ENCODE results near the gene MATN1.

Gene MATN1

GRCh38 chr1:30737357-30738039 is 14.1 kb upstream of the MATN1 start:
- peak overlapping the region; percentile 88 to 99 for H3K27ac Mint-ChIP-seq

DNA sequence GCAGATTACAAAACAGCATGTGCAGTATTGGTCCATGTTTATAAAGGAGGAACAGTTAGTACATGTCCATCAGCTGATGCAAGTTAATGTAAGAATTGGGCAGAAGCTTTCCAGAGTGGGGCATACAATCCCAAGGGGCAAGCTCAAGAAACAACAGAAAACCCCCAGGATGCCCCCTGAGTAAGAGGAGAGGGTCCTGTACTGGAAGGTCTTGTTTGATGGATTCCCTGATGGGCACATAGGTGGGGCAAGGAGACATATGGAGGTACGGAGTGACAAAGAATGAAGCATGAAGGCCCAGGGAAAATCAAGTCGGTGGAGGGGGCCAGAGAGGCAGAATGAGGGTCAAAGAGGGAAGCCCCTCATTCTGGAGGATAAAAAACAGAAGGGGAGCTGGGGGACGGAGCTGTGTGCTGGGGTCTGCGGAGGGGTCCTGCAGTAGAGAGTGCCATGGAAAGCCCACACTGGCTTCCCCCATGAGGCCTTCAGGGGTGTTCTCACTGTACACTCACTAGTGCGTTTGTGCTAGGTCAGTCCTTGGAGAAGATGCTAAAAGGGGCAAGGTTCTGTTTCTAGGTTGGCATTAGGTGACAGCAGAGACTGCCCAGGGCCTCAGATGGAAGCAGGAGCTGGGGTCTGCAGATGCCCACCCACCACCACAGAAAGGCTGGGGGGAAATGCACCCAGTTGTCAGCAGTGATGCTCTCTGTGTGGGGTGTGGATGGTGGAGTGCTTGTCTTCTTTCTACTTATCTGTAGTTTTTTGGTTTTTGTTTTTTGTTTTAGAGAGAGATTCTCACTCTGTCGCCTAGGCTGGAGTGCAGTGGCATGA is 12.5 kb upstream of the MATN1 start:
- peak overlapping the region; percentile 60 to 99 for H3K27ac Mint-ChIP-seq
- H3K4me1 Mint-ChIP-seq (ENCODE audit: low read depth in 2 of 2): peaks cover 42 to 43% of the 10 kb centered on the region in 2 donors
- H3K36me3 Mint-ChIP-seq (ENCODE audit: insufficient read depth): peaks cover 95% of the 10 kb centered on the region
- H3K27me3 Mint-ChIP-seq: no peaks in the 10 kb centered on the region
- no peaks in the 10 kb centered on the region for H3K9me3 Mint-ChIP-seq
- peak overlapping the region in 1 of 2 donors; percentile 11 for H3K4me3 Mint-ChIP-seq
- ATAC-seq (replicated peaks) (no peak), DNase-seq (no peak)

More at GRCh38 chr1:30737357-30738039, 14.1 kb upstream of the MATN1 start:
- Mint-ChIP-seq H3K4me1 (ENCODE audit: low read depth in 2 of 2) (peaks cover 44 to 50% of the 10 kb centered on the region in 2 donors), H3K9me3 (no peaks in the 10 kb centered on the region), H3K36me3 (ENCODE audit: insufficient read depth) (peaks cover 99% of the 10 kb centered on the region), H3K27me3 (no peaks in the 10 kb centered on the region), H3K4me3 (peak overlapping the region; percentile 29 to 35)
- no peak for DNase-seq
- ATAC-seq (replicated peaks): no peak

DNA sequence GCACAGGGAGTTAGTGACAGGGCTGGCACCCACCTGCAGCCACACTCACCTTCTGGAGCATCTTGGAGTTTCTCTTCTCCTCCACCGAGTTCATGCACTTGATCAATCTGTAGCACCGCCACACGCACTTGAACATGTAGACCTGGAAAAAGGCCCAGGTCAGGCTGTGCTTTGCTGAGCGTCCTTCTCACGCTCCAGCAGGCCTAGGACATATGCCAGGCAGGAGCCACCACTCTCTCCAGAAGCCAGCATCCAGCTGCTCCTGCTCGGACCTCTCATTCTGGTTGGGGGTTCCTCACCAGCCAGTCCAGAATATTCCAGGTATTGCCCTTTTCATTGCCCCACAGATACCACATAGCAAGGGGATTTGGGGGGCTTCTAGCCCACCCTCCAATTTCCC is 11.7 kb upstream of the MATN1 start:
- Mint-ChIP-seq H3K27ac (peak overlapping the region; percentile 60 to 99), H3K4me1 (ENCODE audit: low read depth in 2 of 2) (peaks cover 36 to 42% of the 10 kb centered on the region in 2 donors), H3K27me3 (no peaks in the 10 kb centered on the region), H3K4me3 (no peak overlapping the region), H3K9me3 (no peaks in the 10 kb centered on the region), H3K36me3 (ENCODE audit: insufficient read depth) (peaks cover 95% of the 10 kb centered on the region)
- no peak for DNase-seq
- no peak for ATAC-seq (replicated peaks)

GRCh38 chr1:30734580-30734979 is 11.2 kb upstream of the MATN1 start:
- H3K4me1 Mint-ChIP-seq (ENCODE audit: low read depth in 2 of 2): peaks cover 35 to 43% of the 10 kb centered on the region in 2 donors
- DNase-seq (no peak), ATAC-seq (replicated peaks) (no peak)
- no peaks in the 10 kb centered on the region for H3K27me3 Mint-ChIP-seq
- H3K4me3 Mint-ChIP-seq: no peak overlapping the region
- H3K9me3 Mint-ChIP-seq: no peaks in the 10 kb centered on the region
- H3K27ac Mint-ChIP-seq: peak overlapping the region; percentile 60 to 99
- H3K36me3 Mint-ChIP-seq (ENCODE audit: insufficient read depth): peaks cover 94% of the 10 kb centered on the region

GRCh38 chr1:30734106-30734505 is 10.7 kb upstream of the MATN1 start:
- Mint-ChIP-seq H3K27ac (peak overlapping the region in 1 of 2 donors; percentile 99), H3K9me3 (no peaks in the 10 kb centered on the region)

DNA sequence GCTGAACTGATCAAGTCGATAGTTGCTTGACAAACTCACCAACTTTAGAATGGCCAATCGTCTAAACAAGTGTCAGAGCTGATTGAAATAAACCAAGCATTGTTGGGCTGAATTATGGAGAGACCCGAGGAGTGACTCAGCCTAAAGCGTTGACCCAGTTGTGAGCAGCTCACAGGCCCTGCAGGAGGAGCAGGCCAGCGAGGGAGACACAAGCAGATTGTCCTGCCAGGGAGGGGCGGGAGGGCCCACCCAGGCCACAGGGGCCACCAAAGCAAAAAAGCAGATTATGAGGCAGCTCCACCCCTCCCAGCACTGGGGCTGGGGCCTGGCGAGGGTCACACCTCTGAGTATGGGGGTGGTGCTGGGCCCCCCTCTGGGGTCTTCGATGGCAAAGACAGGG is 10.1 kb upstream of the MATN1 start:
- Mint-ChIP-seq H3K4me3 (no peak overlapping the region), H3K9me3 (no peaks in the 10 kb centered on the region), H3K27ac (peak overlapping the region in 1 of 2 donors; percentile 99), H3K4me1 (ENCODE audit: low read depth in 2 of 2) (peaks cover 32 to 39% of the 10 kb centered on the region in 2 donors), H3K36me3 (ENCODE audit: insufficient read depth) (peaks cover 94% of the 10 kb centered on the region), H3K27me3 (no peaks in the 10 kb centered on the region)
- DNase-seq: no peak
- ATAC-seq (replicated peaks): no peak

More at GRCh38 chr1:30734106-30734505, 10.7 kb upstream of the MATN1 start:
- Mint-ChIP-seq H3K4me1 (ENCODE audit: low read depth in 2 of 2) (peaks cover 36 to 42% of the 10 kb centered on the region in 2 donors), H3K4me3 (no peak overlapping the region), H3K27me3 (no peaks in the 10 kb centered on the region), H3K36me3 (ENCODE audit: insufficient read depth) (peaks cover 94% of the 10 kb centered on the region)
- ATAC-seq (replicated peaks) (no peak), DNase-seq (no peak)

DNA sequence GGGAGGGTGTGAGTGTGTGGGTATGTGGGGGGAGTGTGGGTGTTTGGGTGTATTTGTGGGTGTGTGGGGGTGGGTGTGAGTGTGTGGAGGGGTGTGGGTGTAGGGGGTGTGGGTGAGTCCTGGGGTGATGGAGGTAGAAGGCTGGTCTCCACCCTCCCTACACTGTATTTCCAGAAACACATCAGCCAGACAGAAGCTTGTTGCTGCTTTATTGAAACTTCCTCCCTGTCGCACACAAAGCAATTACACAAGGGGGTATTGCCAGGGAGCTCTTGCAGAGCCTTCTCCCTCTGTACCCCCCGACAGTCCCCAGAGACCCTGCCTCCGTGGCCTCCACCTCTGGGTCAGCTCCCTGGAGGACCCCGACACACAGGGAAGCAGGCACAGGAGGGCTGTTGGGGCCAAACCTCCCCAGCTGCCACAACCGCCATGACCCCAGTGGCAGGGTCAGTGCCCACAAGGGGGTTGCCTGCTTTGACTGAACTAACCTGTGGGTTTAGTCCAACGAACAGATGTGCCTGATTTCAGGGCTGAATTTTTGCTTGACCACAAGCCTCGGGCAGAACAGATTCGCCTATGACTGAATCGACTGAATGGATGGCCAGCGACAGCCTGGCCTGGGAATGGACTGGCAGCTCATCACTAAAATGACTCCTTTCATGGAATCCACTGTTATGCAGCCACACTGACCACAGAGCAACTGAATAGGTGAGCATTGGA is 9.1 kb upstream of the MATN1 start:
- no peaks in the 10 kb centered on the region for H3K27me3 Mint-ChIP-seq
- H3K4me1 Mint-ChIP-seq (ENCODE audit: low read depth in 2 of 2): peaks cover 34 to 36% of the 10 kb centered on the region in 2 donors

GRCh38 chr1:30731806-30732276 is 8.5 kb upstream of the MATN1 start:
- peak overlapping the region; percentile 22 to 93 for H3K27ac Mint-ChIP-seq
- peaks cover 32 to 34% of the 10 kb centered on the region in 2 donors for H3K4me1 Mint-ChIP-seq (ENCODE audit: low read depth in 2 of 2)
- DNase-seq (no peak), ATAC-seq (replicated peaks) (no peak)
- H3K4me3 Mint-ChIP-seq: peak overlapping the region in 1 of 2 donors; percentile 22
- H3K27me3 Mint-ChIP-seq: no peaks in the 10 kb centered on the region
- peaks cover 87% of the 10 kb centered on the region for H3K36me3 Mint-ChIP-seq (ENCODE audit: insufficient read depth)
- H3K9me3 Mint-ChIP-seq: no peaks in the 10 kb centered on the region

More for the DNA sequence above, 9.1 kb upstream of the MATN1 start:
- peak overlapping the region; percentile 22 to 93 for H3K27ac Mint-ChIP-seq
- H3K36me3 Mint-ChIP-seq (ENCODE audit: insufficient read depth): peaks cover 93% of the 10 kb centered on the region
- ATAC-seq (replicated peaks) (peak; percentile 77), DNase-seq (no peak)
- H3K9me3 Mint-ChIP-seq: no peaks in the 10 kb centered on the region
- no peak overlapping the region for H3K4me3 Mint-ChIP-seq

- Mint-ChIP-seq H3K9me3 (no peaks in the 10 kb centered on the region), H3K36me3 (ENCODE audit: insufficient read depth) (peaks cover 81% of the 10 kb centered on the region), H3K4me1 (ENCODE audit: low read depth in 2 of 2) (peaks cover 32 to 34% of the 10 kb centered on the region in 2 donors), H3K27ac (peak overlapping the region; percentile 22 to 93), H3K27me3 (no peaks in the 10 kb centered on the region), H3K4me3 (peak overlapping the region in 1 of 2 donors; percentile 23)
- no peak for DNase-seq
- ATAC-seq (replicated peaks): no peak
These were observed 7.9 kb upstream of the MATN1 start for GRCh38 chr1:30731109-30731805.

DNA sequence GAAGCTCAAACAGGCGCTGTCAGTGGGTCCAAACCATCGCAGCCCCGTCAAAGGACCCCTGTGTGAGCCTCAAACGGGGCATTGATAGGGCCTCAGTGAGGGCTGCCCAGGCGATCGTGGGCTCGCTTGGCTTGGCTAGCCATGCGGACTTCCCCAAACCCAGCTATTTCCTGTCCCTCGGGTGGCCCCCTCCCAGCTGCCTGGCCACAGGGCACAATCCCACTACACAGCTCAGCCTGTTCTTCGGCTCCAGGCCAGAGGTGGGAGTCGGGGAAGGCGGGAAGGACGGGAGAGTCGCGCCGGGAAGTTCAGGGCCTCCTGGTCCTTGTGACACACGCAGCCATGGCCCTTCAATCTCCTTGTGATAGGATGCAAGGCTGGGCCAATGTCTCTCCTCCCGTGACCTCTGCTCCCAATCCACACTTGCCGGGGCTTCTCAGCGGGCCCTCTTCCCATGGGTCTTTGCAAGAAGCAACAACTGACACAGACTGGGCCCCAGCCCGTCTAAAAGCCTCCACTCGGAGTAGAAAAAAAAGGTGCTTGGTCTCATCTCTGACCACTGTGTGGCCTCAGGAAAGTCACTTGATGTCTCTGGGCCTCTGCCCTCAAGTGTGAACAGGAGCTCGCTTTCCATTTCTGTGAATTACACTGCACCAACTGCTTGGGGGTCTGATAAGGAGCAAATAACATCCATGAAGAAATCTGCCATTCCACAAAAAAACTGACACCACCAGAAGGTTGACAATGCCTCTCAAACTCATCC is 7.1 kb upstream of the MATN1 start:
- Mint-ChIP-seq H3K36me3 (ENCODE audit: insufficient read depth) (peaks cover 73% of the 10 kb centered on the region), H3K9me3 (no peaks in the 10 kb centered on the region), H3K27ac (peak overlapping the region; percentile 22 to 93), H3K4me3 (peak overlapping the region in 1 of 2 donors; percentile 23), H3K27me3 (no peaks in the 10 kb centered on the region), H3K4me1 (ENCODE audit: low read depth in 2 of 2) (peaks cover 27 to 30% of the 10 kb centered on the region in 2 donors)
- DNase-seq (no peak), ATAC-seq (replicated peaks) (no peak)

DNA sequence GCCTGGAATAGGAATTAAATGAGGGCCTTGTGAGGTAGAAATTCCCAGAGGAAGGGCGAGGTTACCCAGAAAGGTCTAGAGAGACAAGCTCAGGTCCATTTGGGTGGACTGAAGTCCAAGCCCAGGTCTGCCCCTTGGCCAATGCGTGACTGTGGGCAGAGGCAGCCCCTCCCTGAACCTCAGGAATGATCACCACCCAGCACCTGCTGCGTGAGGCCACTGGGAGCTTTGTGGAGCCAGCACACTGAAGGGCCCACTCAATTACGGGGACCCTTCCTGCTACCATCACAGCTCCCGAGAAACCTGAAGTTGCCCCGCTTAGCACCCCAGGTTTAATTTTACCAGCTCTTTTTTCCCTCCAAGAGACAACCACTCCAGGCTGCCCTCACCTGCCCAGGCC is 6.5 kb upstream of the MATN1 start:
- no peak overlapping the region for H3K4me3 Mint-ChIP-seq
- ATAC-seq (replicated peaks): no peak
- peaks cover 23 to 29% of the 10 kb centered on the region in 2 donors for H3K4me1 Mint-ChIP-seq (ENCODE audit: low read depth in 2 of 2)
- DNase-seq: no peak
- H3K36me3 Mint-ChIP-seq (ENCODE audit: insufficient read depth): peaks cover 67% of the 10 kb centered on the region
- no peaks in the 10 kb centered on the region for H3K9me3 Mint-ChIP-seq
- peak overlapping the region in 1 of 2 donors; percentile 93 for H3K27ac Mint-ChIP-seq
- no peaks in the 10 kb centered on the region for H3K27me3 Mint-ChIP-seq
